GM18519 (cell line): ENCODE data around the gene CABP7.

Source experiments
- ATAC-seq: cut with Tn5 transposase; IDR thresholded peaks from one replicate; pipeline ENCODE4 v1.9.1; 2021; ENCODE audit warnings: mild to moderate bottlenecking, moderate library complexity; ENCODE audit not compliant: unreplicated experiment, low FRiP score

CABP7 gene

DNA sequence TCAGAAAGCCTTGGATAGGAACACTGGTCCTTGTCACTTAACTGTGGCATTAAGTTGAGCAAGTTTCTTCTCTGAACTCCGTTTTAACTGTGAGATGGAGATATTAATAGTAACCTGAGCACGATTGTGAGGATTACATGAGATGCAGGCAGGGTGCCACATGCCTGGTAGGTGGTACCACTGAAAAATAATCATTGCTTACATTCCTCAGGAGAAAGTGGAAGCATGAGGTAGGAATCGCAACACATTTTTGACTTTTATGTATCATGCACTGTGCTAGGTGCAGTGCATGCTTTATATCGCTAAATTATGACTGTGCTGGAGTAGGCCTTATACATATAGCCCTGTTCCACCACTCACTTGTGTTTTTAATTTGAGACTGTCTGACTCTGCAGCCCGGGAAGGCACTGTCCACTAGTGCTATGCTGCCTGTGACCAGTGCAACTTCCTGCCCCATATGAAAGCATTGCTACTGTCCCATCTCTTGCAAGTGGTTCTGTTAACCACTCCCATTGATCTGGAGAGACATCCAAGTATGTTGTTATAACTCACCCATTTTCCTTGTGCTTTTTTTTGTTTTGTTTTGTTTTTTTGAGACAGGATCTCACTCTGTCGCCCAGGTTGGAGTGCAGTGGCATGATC is 48.4 kb downstream of the CABP7 start:
- no peak for ATAC-seq

DNA sequence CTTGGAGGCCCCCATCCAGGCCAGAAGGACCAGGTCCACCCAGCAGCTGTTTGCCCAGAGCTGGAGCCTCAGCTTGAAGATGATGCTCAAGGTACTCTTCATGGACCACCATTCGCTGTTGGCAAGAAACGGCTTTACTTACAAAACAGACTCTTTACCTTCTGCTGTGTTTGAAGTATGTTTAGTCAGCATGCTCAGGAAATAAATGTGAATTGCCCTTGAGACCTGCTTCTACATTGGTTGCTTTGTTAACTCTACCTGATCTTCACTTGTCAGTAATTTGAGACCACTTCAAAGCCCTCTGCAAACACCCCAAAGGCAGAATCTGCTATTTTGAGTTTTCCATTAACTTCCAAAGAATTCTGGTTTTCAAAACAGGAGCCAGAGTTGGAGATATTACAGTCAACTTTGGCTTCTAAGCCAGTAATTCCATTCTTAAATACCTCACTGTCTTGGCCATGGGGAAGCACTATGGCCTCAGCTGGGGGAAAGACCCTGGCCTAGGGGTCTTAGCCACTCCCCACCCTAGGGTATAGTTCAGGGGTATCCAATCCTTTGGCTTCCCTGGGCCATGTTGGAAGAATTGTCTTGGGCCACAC is 50.0 kb downstream of the CABP7 start:
- no peak for ATAC-seq

DNA sequence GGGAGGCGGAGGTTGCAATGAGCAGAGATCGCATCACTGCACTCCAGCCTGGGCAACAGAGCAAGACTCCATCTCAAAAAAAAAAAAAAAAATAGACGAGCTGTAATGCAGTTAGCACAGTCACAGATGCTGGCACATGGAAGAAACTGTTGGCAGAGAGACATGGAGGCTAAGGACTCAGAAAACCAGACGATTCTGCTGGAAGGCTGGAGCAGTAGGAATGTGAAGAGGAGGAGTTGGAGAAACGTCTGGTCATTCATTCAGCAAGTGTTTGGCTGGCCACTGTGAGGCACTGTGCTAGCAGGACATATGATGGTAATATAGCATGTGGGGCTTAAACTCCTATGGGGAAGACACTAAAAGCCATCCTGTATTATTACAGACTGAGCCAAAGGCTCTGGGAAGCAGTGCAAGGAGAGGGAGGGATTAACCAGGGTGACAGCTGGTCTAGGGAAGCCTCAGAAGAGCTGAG is 52.4 kb downstream of the CABP7 start:
- ATAC-seq = no peak

DNA sequence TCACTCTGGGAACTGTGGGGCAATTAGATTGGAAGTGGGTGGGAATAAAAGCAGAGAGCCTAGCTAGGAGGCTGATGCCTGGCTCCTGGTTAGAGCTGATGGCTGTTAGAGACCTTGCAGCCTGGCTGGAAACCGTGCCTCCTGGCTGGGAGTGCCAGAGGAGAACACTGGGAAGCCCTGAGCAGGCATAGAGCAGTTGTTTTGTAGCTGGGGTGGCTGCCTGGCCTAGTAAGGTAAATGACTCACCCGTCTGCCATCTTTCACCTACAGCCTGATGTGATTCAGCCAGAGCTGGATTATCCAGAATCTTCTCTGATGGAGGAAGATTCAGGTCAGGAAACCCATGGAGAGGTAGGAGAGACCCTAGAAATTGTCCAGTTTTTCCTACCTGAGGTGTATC is 53.4 kb downstream of the CABP7 start:
- no peak for ATAC-seq

- no peak for ATAC-seq
These were observed 60.4 kb downstream of the CABP7 start for GRCh38 chr22:29780220-29780619.

GRCh38 chr22:29780748-29781676 is 61.2 kb downstream of the CABP7 start:
- ATAC-seq = no peak
